ENCODE measurements around the gene PATL2.

DNA sequence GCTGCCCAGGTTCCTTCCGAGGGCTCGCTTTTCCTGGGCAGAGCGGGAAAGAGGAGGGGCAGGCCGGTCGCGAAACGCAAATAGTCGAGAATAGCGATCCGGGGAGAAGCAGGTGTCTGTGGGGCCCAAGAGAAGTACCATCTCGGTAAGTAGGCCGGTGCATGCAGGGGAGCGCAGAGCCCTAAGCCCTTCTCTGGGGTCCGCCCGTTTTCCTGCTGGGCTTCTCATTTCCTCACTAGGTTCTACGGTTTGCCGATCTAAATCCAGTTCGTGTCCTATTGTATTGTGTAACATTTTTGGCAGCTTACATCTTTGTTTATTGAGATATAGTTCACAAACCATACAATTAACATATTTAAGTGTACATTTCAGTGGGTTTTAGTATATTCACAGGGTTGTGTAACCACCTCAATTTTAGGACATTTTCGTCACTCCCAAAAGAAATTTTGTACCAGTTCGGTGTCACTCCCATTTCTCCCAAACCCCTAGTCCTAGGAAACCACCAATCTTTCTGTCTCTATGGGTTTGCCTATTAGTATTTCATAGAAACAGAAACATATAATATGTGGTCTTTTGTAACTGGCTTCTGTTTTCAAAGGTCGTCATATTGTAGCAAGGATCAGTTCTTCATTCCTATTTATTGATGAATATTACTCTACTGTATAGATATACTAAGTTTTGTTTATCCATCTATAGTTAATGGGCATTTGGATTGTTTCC is 18.4 kb upstream of the PATL2 start:
- TF ChIP-seq, protein P1, sequence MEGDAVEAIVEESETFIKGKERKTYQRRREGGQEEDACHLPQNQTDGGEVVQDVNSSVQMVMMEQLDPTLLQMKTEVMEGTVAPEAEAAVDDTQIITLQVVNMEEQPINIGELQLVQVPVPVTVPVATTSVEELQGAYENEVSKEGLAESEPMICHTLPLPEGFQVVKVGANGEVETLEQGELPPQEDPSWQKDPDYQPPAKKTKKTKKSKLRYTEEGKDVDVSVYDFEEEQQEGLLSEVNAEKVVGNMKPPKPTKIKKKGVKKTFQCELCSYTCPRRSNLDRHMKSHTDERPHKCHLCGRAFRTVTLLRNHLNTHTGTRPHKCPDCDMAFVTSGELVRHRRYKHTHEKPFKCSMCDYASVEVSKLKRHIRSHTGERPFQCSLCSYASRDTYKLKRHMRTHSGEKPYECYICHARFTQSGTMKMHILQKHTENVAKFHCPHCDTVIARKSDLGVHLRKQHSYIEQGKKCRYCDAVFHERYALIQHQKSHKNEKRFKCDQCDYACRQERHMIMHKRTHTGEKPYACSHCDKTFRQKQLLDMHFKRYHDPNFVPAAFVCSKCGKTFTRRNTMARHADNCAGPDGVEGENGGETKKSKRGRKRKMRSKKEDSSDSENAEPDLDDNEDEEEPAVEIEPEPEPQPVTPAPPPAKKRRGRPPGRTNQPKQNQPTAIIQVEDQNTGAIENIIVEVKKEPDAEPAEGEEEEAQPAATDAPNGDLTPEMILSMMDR (IDR thresholded peaks at IDR 0.05): no peak
- TF ChIP-seq POLR2AphosphoS5 (IDR thresholded peaks at IDR 0.05; ENCODE audit: low read depth, low read length): no peak

All from Panc1 (cell line).